H1 (cell line): ENCODE measurements around the gene TNFRSF6B. TPM values are rescaled to one million over a fixed set of nuclear protein-coding genes. Genes with fewer than 3 reads are reported as not detected.

Experiments used
- ATF2 ChIP-seq: IDR thresholded peaks from 2 replicates; pipeline ENCODE4 v1.6.1; 2012; ENCODE audit warnings: low read length, inconsistent platforms
- CREB1 ChIP-seq: IDR thresholded peaks from 2 replicates; pipeline ENCODE4 v1.6.1; 2012; ENCODE audit warnings: inconsistent platforms
- EP300 ChIP-seq, 2 experiments: IDR thresholded peaks; 1 replicate in 1 of 2; 2 replicates in 1 of 2; pipeline ENCODE4 v1.6.1; 2011 to 2012; ENCODE audit warnings: low read depth in 2 of 2, low read length in 2 of 2, mild to moderate bottlenecking in 2 of 2, borderline replicate concordance in 1 of 2, inconsistent platforms in 1 of 2, moderate library complexity in 1 of 2
- GABPA ChIP-seq: IDR thresholded peaks from 2 replicates; pipeline ENCODE4 v1.6.1; 2011; ENCODE audit warnings: mild to moderate bottlenecking, low read length, moderate library complexity, borderline replicate concordance; ENCODE audit not compliant: insufficient read depth
- GTF2F1 ChIP-seq: IDR thresholded peaks from 2 replicates; pipeline ENCODE4 v1.6.1; 2012; ENCODE audit warnings: low read depth, low read length, improper control_type of control experiment, borderline replicate concordance
- NRF1 ChIP-seq: IDR thresholded peaks from 2 replicates; pipeline ENCODE4 v1.6.1; 2011; ENCODE audit warnings: mild to moderate bottlenecking, low read depth, low read length, improper control_type of control experiment
- POU5F1 ChIP-seq: IDR thresholded peaks from 2 replicates; pipeline ENCODE4 v1.6.1; 2011; ENCODE audit warnings: low read depth, mild to moderate bottlenecking, low read length, moderate library complexity
- SIX5 ChIP-seq: IDR thresholded peaks from 2 replicates; pipeline ENCODE4 v1.6.1; 2011; ENCODE audit warnings: mild to moderate bottlenecking, low read depth, low read length
- SP1 ChIP-seq: IDR thresholded peaks from 2 replicates; pipeline ENCODE4 v1.6.1; 2011; ENCODE audit warnings: low read depth, low read length
- TAF7 ChIP-seq: optimal IDR thresholded peaks from 2 replicates; pipeline ENCODE3; 2011; ENCODE audit warnings: low read depth, mild to moderate bottlenecking, inconsistent platforms, low read length, moderate library complexity, borderline replicate concordance
- TBP ChIP-seq: IDR thresholded peaks from 2 replicates; pipeline ENCODE4 v1.6.1; 2011; ENCODE audit warnings: low read depth, low read length, improper control_type of control experiment
- ZNF274 ChIP-seq: IDR thresholded peaks from 2 replicates; pipeline ENCODE4 v1.7.0; 2012; ENCODE audit warnings: low read length, borderline replicate concordance; ENCODE audit errors: extremely low read depth
- polyA plus RNA-seq, 7 experiments: library from polyadenylated mRNA; depleted of rRNA in 3 of 7; stranded (reverse) in 5 of 7; unstranded in 2 of 7; fragments of >200 nt in 5 of 7; fragments of 200-250 nt in 2 of 7; gene quantifications; 1 replicate in 5 of 7; 2 replicates in 1 of 7; 4 replicates in 1 of 7; pipeline versions ENCODE4 v1.2.1 to v1.2.3, GENCODE V29; 2011 to 2013; ENCODE audit warnings: missing spikeins in 2 of 7, mixed read lengths in 2 of 7
- total RNA-seq: library from RNA; stranded (reverse); fragmentation: NEBNext Ultra II Directional; extraction: Animal tissue kit (Norgen Biotek cat#: 25700); gene quantifications from 2 replicates; pipeline ENCODE4 v1.2.1, GENCODE V29; 2021

TNFRSF6B gene
- total and polyA plus RNA-seq, 2 of the 8 experiments (the other 6 are each of a cell fraction or from before 2014, with no cell fraction given): 3.1 TPM; not detected in 1

DNA sequence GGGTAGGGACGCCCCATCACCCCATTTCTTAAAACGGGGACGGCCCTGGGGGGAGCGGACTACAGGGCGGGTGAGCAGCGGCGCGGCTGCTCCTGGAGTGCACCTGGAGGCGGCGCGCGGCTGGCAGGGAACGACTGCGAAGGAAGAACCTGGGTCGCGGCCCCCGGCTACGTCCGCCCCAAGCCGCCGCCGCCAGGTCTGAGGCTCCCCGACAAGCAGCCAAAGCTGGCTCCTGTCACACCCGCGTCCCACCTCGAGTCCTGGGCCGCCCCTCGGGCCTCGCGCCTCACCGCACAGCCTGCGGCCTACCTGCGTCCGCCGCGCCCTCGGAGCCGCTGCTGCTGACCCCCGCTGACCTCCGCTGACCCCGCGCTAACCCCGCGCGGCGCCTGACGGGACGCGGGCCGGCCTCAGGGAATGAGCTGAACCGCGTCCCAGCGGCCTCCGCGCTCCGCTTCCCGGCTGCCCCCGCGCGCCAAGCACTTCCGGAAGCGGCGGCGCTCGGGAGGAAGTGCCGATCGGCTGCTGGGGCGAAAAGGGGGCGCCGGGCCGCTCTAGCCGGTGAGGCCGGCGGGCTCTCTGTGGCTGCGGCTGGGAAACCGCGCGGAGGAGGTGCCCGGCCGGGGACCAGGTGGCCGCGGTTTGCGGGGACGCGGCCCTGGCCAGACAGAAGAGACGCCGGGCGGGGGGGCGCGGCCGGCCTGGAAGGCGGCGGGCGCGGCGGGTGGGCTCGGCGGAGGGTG is 11.3 kb downstream of the TNFRSF6B start, which contains the start of the genes ARFRP1 and ZGPAT (continued):
- TF ChIP-seq SP1 (no peak), TBP (peak; percentile 35; the same call in 1 of the 2 replicates), ATF2 (no peak), GTF2F1 (no peak), GABPA (peak; percentile 83), ZNF274 (no peak), NRF1 (no peak), CREB1 (no peak), EP300 (IDR thresholded peaks at IDR 0.05; ENCODE audit: borderline replicate concordance in 1 of 2, low read depth in 2 of 2, low read length in 2 of 2) (no peak), SIX5 (no peak), TAF7 (peak; percentile 22), POU5F1 (no peak)
